Gastrocnemius medialis (tissue), 4 donors: Measurements from ENCODE around the gene SEMA3A.

Experiments used
- POLR2A ChIP-seq, 2 donors: fragments of 450-650 bp; IDR thresholded peaks; one replicate each; pipeline ENCODE4 v1.6.1; 2017; ENCODE audit warnings: antibody characterized with exemption in 2 of 2, mild to moderate bottlenecking in 2 of 2, moderate library complexity in 2 of 2
- TF ChIP-seq, protein P1 (sequence below), 5 experiments: fragments of 450-650 bp in 3 of 5; fragments of 200-600 bp in 2 of 5; sonication (generic) in 2 of 5; IDR thresholded peaks in 4 of 5; conservative IDR thresholded peaks in 1 of 5; 1 replicate in 4 of 5; 2 replicates in 1 of 5; pipeline ENCODE4 v1.5.1; 2016 to 2019; ENCODE audit warnings: antibody characterized with exemption in 5 of 5, mild to moderate bottlenecking in 3 of 5, moderate library complexity in 3 of 5

DNA sequence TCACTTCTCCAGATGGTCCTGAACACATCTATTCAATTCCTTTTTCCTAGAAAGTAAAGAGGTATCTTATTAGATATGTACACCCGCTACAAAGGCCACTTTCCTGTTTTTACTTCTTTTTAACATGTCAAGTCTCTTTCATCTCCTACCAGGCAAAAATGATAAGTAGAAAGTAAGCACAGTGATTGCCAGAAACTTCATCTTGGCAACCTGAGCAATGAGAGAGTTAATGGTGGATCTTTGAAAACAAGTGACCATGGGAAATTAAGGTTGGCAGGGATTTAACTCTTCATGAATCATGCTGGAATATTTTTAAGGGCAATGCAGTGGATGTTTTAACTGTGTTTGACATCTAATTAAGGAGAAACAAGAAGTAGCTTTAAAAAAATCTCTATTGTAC, 2.7 kb downstream of the SEMA3A start:
- TF ChIP-seq, protein P1, sequence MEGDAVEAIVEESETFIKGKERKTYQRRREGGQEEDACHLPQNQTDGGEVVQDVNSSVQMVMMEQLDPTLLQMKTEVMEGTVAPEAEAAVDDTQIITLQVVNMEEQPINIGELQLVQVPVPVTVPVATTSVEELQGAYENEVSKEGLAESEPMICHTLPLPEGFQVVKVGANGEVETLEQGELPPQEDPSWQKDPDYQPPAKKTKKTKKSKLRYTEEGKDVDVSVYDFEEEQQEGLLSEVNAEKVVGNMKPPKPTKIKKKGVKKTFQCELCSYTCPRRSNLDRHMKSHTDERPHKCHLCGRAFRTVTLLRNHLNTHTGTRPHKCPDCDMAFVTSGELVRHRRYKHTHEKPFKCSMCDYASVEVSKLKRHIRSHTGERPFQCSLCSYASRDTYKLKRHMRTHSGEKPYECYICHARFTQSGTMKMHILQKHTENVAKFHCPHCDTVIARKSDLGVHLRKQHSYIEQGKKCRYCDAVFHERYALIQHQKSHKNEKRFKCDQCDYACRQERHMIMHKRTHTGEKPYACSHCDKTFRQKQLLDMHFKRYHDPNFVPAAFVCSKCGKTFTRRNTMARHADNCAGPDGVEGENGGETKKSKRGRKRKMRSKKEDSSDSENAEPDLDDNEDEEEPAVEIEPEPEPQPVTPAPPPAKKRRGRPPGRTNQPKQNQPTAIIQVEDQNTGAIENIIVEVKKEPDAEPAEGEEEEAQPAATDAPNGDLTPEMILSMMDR (IDR thresholded peaks at IDR 0.05 in 4 of 5, conservative IDR thresholded peaks at IDR 0.05 in 1 of 5) = no peak
- no peak for TF ChIP-seq POLR2A (IDR thresholded peaks at IDR 0.05)
